Measurements from ENCODE around the gene PSG6. TPM values are rescaled to one million over a fixed set of nuclear protein-coding genes. Genes with fewer than 3 reads are reported as not detected.
"Not testable (repeated sequence)": the region's sequence is repeated elsewhere in the genome, so short reads cannot be mapped to it uniquely, and the experiment has no call there.

The PSG6 gene
- total RNA-seq, 1 donor from 2014 or later, result not detected

DNA sequence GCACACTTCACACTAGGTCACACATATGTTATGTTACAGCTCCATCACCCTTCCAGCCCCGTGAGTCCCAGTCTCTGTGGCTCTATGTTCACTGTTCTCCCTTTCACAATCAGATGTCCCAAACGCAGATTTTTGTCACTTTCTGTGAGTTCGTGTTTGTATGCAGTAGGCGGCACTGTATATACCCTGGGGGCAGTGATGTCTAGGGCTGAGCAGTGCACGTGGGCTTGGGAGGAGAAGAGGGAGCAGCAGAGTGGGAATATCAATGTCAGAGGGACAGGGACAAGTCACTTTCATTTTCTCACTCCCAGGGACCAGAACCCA, 60.2 kb downstream of the PSG6 start:
- intact Hi-C loops (cut with DNase I), result no loop called here
- DNase-seq (ENCODE audit: low spot score), result no peak

DNA sequence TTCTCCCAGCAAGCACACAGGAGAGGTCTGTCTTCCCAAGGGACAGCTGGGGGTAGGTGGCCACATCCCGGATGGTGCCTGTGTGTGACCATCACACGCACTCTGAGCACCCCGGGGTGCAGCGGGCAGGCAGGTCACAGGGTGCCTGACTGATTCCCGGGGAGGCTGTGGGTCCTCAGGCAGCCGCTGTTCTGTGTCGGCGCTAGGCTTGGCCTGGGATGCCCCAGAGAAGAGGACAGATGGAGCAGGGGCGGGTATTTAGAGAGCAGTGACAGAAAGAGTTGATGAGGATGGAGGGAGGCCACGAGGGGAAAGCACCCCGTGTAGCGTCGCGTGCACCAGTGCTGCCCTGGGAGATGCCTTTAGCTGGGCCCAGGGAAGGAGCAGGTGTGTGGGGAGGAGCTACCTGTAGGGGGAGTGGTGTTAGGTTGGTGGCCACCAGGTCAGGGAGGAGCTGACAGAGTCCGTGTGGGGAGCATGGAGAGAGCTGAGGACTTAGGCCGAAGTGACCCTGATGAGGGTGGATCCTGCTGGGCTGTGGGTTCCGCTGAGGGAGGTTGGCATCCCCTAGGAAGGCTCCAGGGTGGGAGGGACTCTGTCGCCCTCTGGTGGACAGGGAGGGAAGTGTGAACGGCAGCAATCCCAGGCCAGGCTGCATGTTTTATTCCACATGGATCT, 60.7 kb downstream of the PSG6 start:
- DNase-seq (ENCODE audit: low spot score); intact Hi-C loops (cut with DNase I): not testable (repeated sequence)

DNA sequence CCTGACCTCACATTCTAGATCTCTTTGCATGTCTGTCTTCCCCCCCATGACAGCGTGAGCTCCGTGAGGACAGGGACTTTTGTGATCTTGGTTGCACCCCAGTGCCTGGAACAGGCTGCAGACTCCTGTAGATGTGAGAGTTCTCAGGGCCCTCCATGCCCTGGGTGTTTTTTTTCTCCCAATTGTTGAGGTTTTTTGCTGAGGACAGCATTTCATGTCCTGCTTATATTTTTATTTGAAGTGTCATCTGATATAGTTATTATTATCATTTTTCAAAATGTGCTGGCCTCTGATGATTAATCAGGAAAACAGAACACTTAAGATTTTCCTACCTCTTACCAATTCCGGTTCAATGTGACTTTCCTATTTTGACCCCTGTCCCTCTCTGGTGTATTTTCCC, 62.9 kb downstream of the PSG6 start:
- intact Hi-C loops (cut with DNase I); DNase-seq (ENCODE audit: low spot score): not testable (repeated sequence)

DNA sequence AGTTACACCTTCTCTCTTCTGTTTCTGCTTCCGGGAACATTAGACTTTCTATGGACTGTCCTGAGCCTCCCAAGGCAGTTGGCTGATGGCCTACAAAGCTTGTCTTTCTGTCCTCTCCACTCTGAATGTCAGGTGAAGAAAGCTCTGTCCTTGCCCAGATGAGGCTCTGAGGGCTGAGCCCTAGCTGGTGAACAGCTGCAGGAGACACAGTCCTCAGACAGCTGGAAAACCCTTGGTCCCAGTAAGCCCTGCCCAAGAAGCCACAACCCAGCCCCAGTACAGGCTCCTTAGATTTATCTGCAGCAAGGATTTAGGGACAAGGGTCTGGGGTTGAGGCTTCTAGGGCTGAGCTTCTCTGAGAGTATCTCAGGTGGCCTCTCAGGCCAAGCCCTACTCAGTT, 64.5 kb downstream of the PSG6 start:
- intact Hi-C loops (cut with DNase I); DNase-seq (ENCODE audit: low spot score): not testable (repeated sequence)

DNA sequence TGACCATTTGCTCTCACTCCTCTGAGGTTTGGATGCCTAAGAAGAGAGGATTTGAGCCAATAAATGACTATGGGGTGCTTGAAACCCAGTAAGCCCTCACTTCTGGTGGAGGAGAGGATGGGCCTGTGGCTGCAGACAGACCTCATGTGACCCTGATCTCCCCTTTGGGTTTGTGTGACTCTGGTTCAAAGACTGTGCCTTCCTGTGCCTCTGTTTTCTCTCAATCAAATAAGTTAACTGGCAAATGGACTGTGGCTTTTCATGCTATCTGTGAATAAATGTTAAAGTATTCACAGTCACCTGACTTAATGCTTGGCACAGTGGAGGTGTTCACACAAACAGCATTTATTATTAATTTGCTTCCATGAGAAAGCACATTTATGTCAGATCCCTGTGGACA, 64.9 kb downstream of the PSG6 start:
- DNase-seq (ENCODE audit: low spot score); intact Hi-C loops (cut with DNase I): not testable (repeated sequence)

Other genes starting within 250 kb of the PSG6 start
- gene PSG3, start 177.4 kb downstream of the PSG6 start, total RNA-seq, result not detected
- not detected for gene PSG8, start 152.2 kb downstream of the PSG6 start, total RNA-seq
- not detected for gene PSG1, start 38.2 kb downstream of the PSG6 start, total RNA-seq
- not detected for gene PSG7, start 19.3 kb upstream of the PSG6 start, total RNA-seq
- not detected for gene PSG11, start 108.6 kb upstream of the PSG6 start, total RNA-seq
- gene PSG2, start 164.8 kb upstream of the PSG6 start, total RNA-seq, result not detected

All from cardiac septum (tissue), 1 donor.